22Rv1 (cell line): Measurements from ENCODE around the gene ZNF581.

Source experiments
- H3K27ac ChIP-seq: fragments of 450-650 bp; 2 replicates; pipeline ENCODE4 v1.5.1; 2017
- CTCF ChIP-seq: fragments of 450-650 bp; IDR thresholded peaks from 2 replicates; pipeline ENCODE4 v1.5.1; 2017; ENCODE audit warnings: mild to moderate bottlenecking
- ZFX ChIP-seq: fragments of 450-650 bp; IDR thresholded peaks from 2 replicates; pipeline ENCODE4 v1.6.1; 2017; ENCODE audit warnings: antibody characterized with exemption, borderline replicate concordance

Gene ZNF581

GRCh38 chr19:55599468-55599841 lies 44.0 kb upstream of the ZNF581 start, which contains the start of gene FIZ1:
TSS of gene FIZ1 (minus strand) at chr19:55599517. CDS start at chr19:55597865, 1,652 bp downstream.
- TF ChIP-seq CTCF (no peak), ZFX (no peak)
- peak within 1 kb of the TSS; percentile 98 for H3K27ac ChIP-seq

GRCh38 chr19:55599842-55600661 lies 43.4 kb upstream of the ZNF581 start, which contains the start of gene ZNF524:
TSS of gene ZNF524 (plus strand) at chr19:55600288. CDS start at chr19:55602113, 1,825 bp downstream.
- TF ChIP-seq CTCF: no peak
- TF ChIP-seq ZFX: no peak
- peak within 1 kb of the TSS; percentile 98 for H3K27ac ChIP-seq

GRCh38 chr19:55600662-55601028 lies 42.8 kb upstream of the ZNF581 start:
- H3K27ac ChIP-seq: peak overlapping the region; percentile 98
- no peak for TF ChIP-seq ZFX
- no peak for TF ChIP-seq CTCF

GRCh38 chr19:55601084-55601483 lies 42.4 kb upstream of the ZNF581 start:
- TF ChIP-seq CTCF: no peak
- no peak for TF ChIP-seq ZFX
- peak overlapping the region; percentile 98 for H3K27ac ChIP-seq

GRCh38 chr19:55602104-55603001 lies 41.1 kb upstream of the ZNF581 start:
- peak overlapping the region; percentile 98 for H3K27ac ChIP-seq
- TF ChIP-seq ZFX (no peak), CTCF (no peak)

GRCh38 chr19:55603115-55603514 lies 40.3 kb upstream of the ZNF581 start:
- TF ChIP-seq ZFX (no peak), CTCF (no peak)
- peak overlapping the region; percentile 98 for H3K27ac ChIP-seq
